H1 (cell line): ENCODE data around the gene ALPK3. TPM values are rescaled to one million over a fixed set of nuclear protein-coding genes. Genes with fewer than 3 reads are reported as not detected.

Experiments used
- CTBP2 ChIP-seq: IDR thresholded peaks from 2 replicates; pipeline ENCODE4 v1.7.0; 2011; ENCODE audit warnings: borderline replicate concordance, mild to moderate bottlenecking, moderate library complexity, mixed read lengths, low read length; ENCODE audit not compliant: insufficient read depth, insufficient read length
- polyA plus RNA-seq, 7 experiments: library from polyadenylated mRNA; depleted of rRNA in 3 of 7; stranded (reverse) in 5 of 7; unstranded in 2 of 7; fragments of >200 nt in 5 of 7; fragments of 200-250 nt in 2 of 7; gene quantifications; 1 replicate in 5 of 7; 2 replicates in 1 of 7; 4 replicates in 1 of 7; pipeline versions ENCODE4 v1.2.1 to v1.2.3, GENCODE V29; 2011 to 2013; ENCODE audit warnings: missing spikeins in 2 of 7, mixed read lengths in 2 of 7
- total RNA-seq: library from RNA; stranded (reverse); fragmentation: NEBNext Ultra II Directional; extraction: Animal tissue kit (Norgen Biotek cat#: 25700); gene quantifications from 2 replicates; pipeline ENCODE4 v1.2.1, GENCODE V29; 2021

The ALPK3 gene
- total and polyA plus RNA-seq, 2 of the 8 experiments (the other 6 are each of a cell fraction or from before 2014, with no cell fraction given): 4.4 to 19.2 TPM

DNA sequence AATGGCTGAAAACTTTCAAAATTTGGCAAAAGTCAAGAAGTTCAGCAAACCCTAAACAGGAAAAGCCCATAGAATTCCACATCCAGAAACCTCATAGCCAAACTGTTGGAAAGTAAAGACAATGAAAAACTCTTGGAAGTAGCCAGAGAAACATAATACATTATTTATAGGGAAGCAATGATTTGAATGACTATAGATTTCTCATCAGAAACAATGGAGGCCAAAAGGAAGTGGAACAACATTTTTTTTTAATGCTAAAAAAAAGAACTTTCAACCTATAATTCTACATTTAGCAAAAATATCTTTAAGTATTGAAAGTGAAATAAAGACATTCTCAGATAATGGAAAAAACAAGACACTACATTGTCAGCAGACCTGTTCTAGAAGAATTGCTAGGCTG is 30.2 kb downstream of the ALPK3 start (continued):
- no peak for TF ChIP-seq CTBP2
